ENCODE measurements around the gene WIZ. TPM values are rescaled to one million over a fixed set of nuclear protein-coding genes. Genes with fewer than 3 reads are reported as not detected.

The WIZ gene
- polyA plus RNA-seq, 3 donors = 15.3 to 37.3 (median 22.3) TPM

DNA sequence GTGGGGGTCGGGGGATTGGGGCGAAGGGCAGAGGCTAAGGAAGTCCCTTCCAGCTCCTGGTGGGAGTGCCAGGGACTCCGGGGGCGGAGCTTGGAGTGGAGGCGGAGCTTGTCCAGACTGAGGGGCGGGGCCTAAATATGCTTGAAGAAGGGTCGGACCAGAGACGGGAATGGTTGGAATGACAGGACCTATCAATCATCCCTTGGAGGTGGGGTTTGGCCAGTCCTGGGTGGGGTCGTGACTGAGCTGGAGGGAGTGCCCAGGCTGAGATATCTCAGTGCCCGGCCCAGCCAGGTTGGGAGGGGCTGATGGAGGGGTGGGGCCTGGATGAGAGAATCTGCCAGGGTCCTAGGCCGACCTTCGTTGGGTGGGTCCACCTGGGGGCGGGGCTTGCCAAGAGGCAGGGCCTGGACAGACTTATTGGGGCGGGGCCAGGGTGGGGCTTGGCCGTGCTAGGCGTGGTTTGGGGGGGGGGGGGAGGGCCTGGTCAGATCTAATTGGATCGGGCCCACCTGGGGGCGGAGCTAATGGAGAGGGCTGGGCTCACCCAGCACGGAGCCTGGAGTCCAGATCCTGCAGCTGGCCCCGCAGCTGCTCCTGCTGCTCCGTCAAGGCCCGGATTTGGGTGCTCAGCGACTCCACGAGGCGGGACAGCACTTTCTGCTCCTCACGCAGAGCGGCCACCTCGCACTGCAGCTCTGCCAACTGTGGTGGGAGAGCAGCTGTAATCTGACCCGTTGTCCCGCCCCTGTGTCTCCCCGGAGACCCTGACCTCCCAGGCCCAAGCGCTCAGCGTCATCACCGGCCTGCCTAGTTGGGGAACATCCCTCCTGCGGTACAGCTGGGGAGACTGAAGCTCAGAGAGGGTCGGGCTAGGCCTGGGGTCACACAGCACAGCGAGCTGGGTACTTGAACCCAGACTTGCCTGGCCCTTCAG lies 2.6 kb upstream of the WIZ start:
- 8 to 48% (median 39%) methylated on average over 33 to 37 of the region's 37 CpGs for WGBS, 3 donors
- H3K27ac ChIP-seq (ENCODE audit: low read depth, low read length) = no peak overlapping the region

GRCh38 chr19:15450528-15450890 lies 753 bp upstream of the WIZ start:
- 86 to 100% (median 98%) methylated on average over 1 of the region's 1 CpG for WGBS, 3 donors
- no peak overlapping the region for H3K27ac ChIP-seq (ENCODE audit: low read depth, low read length)

DNA sequence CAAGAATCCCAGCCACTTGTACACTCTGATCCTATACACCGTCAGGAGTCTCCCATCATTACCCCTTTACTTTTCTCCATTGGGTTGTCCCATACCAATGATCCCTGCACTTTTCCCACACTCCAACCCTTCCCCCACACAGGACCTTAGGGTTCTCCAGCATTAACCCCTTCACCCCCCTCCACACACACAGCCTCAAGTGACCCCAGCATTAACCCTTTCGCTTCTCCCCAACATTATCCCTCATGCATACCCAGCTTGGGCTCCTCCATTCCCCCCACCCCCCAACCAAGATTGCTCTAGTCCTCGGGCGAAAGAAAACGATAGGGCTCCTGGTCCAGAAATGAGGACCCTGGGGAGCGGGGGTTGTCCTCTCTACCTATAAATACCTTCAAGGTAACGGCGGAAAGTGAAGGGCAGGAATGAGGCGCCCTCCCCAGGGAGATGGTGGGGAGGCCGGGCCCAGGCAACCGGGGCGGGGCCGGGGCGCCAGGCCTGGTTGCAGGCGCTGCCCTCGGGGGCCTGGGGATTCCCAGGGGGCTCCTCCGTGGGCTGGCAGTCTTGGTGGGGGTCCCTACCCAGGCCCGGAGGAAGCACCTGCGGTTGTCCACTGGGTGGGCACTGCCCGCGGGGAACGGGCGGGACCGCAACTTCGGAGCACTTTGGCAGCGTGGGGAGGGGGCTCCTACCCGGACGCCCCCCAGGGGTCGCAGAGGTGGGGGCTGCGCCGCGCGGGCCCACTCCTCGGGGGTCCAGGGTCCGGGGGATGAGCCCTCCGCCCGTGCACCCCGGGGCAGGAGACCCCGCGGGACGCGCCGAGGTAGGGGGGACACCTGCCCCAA lies 757 bp downstream of the WIZ start:
- 5 to 7% (median 5%) methylated on average over 20 to 43 of the region's 43 CpGs for WGBS, 3 donors
- no peak overlapping the region for H3K27ac ChIP-seq (ENCODE audit: low read depth, low read length)

DNA sequence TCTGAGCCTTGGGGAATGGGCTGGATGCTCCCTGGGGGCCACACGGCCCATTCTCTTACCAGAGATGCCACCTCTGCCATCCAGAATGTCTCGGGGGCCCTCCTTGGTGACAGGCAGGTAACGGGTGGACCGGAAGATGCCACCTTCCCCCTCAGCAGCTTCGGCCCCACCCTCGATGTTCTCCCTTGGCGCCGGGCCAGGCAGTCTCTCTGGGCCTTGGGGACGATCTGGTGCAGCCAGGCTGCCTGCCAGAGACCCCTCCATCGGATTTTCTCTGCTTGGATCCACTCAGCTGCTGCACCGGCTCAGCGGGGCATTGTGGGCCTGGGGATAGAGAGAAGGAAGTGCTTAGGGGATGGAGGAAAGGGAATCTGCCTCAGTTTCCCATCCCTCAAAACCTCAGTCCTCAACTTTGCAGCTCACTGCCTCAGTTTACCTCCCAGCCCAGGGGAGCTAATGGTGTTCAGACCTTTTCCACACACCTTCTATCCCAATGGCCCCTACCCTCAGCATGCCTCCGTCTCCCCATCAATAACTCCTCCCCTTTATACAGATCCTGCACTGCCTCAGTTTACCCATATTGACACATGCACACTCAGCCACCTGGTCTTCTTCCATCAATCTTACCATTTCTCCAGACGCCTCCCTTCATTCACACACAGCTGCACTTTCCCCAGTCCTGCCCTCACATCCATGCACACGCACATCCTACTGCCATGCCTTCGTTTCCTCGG lies 1.5 kb downstream of the WIZ start:
- 55 to 64% (median 63%) methylated on average over 16 to 17 of the region's 17 CpGs for WGBS, 3 donors
- H3K27ac ChIP-seq (ENCODE audit: low read depth, low read length) = no peak overlapping the region

DNA sequence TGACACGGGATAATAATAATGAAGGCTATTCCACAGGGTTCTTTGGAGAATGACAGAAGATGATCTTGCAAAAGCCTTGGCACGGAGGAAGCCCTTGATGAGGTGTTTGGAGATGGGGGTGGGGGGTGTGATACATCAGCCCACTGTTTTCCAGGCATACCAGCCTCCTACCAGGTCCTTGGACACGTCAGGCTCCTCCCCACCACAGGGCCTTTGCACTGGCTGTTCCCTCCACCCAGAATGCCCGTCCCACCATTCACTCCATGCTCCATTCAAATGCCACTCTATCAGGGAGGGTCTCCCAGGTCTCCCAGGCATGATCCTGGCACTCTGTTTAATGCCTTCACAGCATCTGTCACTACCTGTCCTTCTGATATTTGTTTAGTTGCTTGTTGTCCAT lies 2.7 kb downstream of the WIZ start:
- no peak overlapping the region for H3K27ac ChIP-seq (ENCODE audit: low read depth, low read length)
- 66 to 89% (median 85%) methylated on average over 4 of the region's 4 CpGs for WGBS, 3 donors

- 59 to 77% (median 71%) methylated on average over 7 of the region's 7 CpGs for whole genome bisulfite sequencing, 3 donors
- no peak overlapping the region for H3K27ac ChIP-seq (ENCODE audit: low read depth, low read length)
These were observed 3.9 kb downstream of the WIZ start for GRCh38 chr19:15445807-15446376.

- no peak overlapping the region for H3K27ac ChIP-seq (ENCODE audit: low read depth, low read length)
- 88 to 91% (median 89%) methylated on average over 9 of the region's 9 CpGs for WGBS, 3 donors
These were observed 4.5 kb downstream of the WIZ start for GRCh38 chr19:15445227-15445605.

DNA sequence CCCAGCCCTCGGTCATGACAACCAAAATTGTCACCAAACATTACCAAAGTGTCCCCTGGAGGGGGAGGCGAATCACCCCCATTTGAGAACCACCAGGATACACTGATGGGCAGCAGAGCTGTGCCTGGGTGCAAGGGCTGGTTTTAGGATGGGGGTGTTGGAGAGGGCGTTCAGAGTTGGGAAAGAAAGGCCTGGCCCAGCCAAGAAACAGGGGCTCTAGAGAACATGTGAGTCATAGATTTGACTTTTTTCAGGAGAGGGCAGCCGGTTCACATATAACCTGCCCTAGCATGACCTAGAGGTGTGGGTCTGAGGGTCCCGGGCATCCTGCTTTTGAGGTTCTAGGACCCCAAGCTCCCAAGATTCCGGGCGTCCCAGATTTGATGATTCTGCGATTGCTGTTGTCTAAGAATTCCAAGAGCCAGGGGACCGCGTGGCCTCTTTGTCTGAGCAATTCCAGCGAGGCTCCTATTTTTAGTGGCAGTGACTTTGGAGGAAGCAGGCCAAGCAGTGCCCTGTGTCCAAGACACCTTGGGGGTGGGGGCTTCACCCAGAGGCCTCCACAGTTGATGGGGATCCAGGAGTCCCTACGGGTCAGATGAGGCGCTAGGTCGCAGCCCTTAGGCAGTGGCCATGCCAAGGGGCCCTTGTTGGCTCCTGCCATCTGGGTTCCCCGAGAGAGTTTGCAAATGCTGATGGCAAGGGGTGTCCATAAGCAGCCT lies 5.1 kb downstream of the WIZ start:
- H3K27ac ChIP-seq (ENCODE audit: low read depth, low read length) = no peak overlapping the region
- 87 to 90% (median 88%) methylated on average over 15 of the region's 15 CpGs for WGBS, 3 donors

DNA sequence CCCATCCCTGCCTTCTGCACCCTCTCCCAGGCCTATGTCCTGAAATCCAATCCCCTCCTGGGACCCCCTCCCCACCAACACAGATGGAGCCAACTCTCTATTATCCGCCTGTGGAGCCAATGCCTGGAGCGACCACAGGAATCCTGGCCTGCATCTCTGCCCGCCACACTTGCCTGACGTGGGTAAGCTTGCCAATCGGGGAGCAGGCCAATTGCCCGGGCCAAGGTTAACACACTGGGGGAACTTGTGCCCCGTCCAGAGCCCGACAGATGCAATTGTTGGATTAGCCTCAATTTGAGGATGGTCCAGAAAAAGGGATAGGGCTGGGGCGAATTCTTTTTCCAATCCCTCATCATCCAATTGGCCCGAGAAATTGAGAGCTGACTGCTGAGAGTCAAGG lies 5.9 kb downstream of the WIZ start:
- H3K27ac ChIP-seq (ENCODE audit: low read depth, low read length) = no peak overlapping the region
- 62 to 82% (median 79%) methylated on average over 10 of the region's 10 CpGs for WGBS, 3 donors

DNA sequence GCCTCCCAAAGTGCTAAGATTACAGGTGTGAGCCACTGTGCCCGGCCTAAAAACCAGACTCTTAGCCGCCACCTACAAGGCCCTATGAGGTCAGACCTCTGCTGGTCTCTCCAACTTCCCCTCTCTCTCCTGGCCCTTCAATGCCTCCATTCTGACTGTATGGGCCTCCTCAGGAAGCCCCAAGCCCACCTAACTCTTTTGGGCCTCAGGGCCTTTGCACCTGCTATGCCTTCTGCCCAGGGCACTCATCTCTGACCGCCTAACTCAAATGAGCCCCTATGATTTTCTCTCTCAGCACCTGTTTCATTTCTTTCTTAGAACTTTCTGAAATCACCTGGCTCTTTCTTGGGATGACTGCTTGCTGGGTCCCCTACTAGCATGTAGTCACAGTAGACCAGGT lies 6.4 kb downstream of the WIZ start:
- WGBS, 3 donors = 90 to 99% (median 94%) methylated on average over 3 of the region's 3 CpGs
- no peak overlapping the region for H3K27ac ChIP-seq (ENCODE audit: low read depth, low read length)

GRCh38 chr19:15442142-15442920 lies 7.4 kb downstream of the WIZ start:
- H3K27ac ChIP-seq (ENCODE audit: low read depth, low read length) = no peak overlapping the region
- WGBS, 3 donors = 82 to 88% (median 85%) methylated on average over 9 to 13 of the region's 13 CpGs

DNA sequence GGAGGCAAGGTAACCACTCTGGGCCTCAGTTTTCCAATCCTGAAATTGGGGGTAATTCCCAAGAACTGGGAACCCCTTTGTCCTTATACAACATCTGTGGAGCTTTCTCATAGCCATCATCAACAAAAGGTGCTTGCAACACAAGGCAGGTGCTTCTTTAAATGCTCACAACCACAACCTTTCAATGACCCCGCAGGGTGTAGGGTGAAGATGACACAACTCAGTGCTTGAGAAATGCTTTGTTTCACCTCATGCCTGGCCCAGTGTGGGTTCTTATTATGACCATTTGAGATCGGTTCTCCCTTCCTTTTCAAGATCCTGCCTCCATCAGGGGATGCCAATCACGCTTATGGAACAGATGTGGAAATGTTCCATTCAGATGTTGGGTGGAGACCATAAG lies 8.4 kb downstream of the WIZ start:
- WGBS, 3 donors = 77 to 86% (median 79%) methylated on average over 3 of the region's 3 CpGs
- H3K27ac ChIP-seq (ENCODE audit: low read depth, low read length) = no peak overlapping the region

GRCh38 chr19:15439821-15440641 lies 9.7 kb downstream of the WIZ start:
- 88 to 92% (median 92%) methylated on average over 38 of the region's 38 CpGs for WGBS, 3 donors

GRCh38 chr19:15439078-15439799 lies 10.5 kb downstream of the WIZ start:
- no peak overlapping the region for H3K27ac ChIP-seq (ENCODE audit: low read depth, low read length)
- WGBS, 3 donors = 71 to 83% (median 73%) methylated on average over 24 to 25 of the region's 25 CpGs

More at GRCh38 chr19:15439821-15440641, 9.7 kb downstream of the WIZ start:
- no peak overlapping the region for H3K27ac ChIP-seq (ENCODE audit: low read depth, low read length)

DNA sequence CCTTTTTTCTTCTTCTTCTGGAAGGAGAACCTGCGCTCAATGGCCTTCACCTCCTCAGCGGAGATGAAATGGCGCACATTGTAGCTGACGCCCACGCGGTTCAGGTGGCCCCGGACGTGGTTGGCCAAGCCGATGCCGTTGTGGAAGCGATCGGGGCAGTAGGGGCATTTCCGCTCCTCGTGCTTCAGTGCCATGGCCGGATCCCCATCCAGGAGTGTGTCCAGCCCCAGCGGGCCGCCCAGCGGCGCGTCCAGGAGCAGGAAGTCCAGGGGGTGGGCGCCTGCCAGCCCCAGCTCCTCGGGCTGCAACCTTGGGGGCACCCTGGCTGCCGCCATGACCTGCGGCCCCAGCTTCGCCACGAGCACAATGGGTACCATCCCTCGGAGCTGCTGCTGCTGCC lies 11.2 kb downstream of the WIZ start:
- no peak overlapping the region for H3K27ac ChIP-seq (ENCODE audit: low read depth, low read length)
- WGBS, 3 donors = 93 to 96% (median 95%) methylated on average over 27 of the region's 27 CpGs

DNA sequence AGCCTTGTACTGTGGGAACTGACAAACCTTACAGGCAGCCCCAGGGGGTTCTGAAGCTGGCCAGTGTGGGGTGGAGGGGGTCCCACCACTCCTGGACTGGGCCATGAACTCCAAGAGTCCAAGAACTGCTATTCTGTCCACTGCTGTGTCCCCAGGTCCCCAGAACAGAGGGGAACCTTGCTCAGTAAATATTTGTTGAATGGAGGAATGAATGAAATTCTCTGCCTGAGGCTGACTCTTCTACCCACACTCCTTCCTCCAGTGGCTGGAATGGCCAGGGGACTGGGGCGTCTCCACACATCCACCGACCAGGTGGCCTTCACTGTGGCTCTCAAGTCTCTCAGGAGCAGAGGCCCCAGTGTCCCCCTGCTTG lies 11.6 kb downstream of the WIZ start:
- no peak overlapping the region for H3K27ac ChIP-seq (ENCODE audit: low read depth, low read length)
- WGBS, 3 donors = 74 to 92% (median 88%) methylated on average over 2 of the region's 2 CpGs

Measured in adipose tissue (tissue), 3 donors.